ENCODE results near the gene SEMA3D.

SEMA3D gene

GRCh38 chr7:85119934-85120333, 66.9 kb downstream of the SEMA3D start:
- no peak for DNase-seq

GRCh38 chr7:85115862-85116261, 71.0 kb downstream of the SEMA3D start:
- no peak for DNase-seq

GRCh38 chr7:85115006-85115405, 71.8 kb downstream of the SEMA3D start:
- DNase-seq: no peak

GRCh38 chr7:85114342-85114741, 72.5 kb downstream of the SEMA3D start:
- DNase-seq: no peak

- DNase-seq: no peak
Measured at GRCh38 chr7:85111761-85112160, 75.1 kb downstream of the SEMA3D start.

GRCh38 chr7:85106719-85107118, 80.1 kb downstream of the SEMA3D start:
- no peak for DNase-seq

GRCh38 chr7:85104432-85105205, 82.2 kb downstream of the SEMA3D start:
- no peak for DNase-seq

- no peak for DNase-seq
Measured at GRCh38 chr7:85103962-85104361, 82.9 kb downstream of the SEMA3D start.

GRCh38 chr7:85103357-85103756, 83.5 kb downstream of the SEMA3D start:
- DNase-seq: no peak

- no peak for DNase-seq
Measured at GRCh38 chr7:85102813-85103350, 84.0 kb downstream of the SEMA3D start.

- no peak for DNase-seq
Measured at GRCh38 chr7:85101347-85101746, 85.5 kb downstream of the SEMA3D start.

GRCh38 chr7:85097844-85098243, 89.0 kb downstream of the SEMA3D start:
- no peak for DNase-seq

- no peak for DNase-seq
Measured at GRCh38 chr7:85095806-85096205, 91.0 kb downstream of the SEMA3D start.

- DNase-seq: no peak
Measured at GRCh38 chr7:85095366-85095765, 91.5 kb downstream of the SEMA3D start.

- DNase-seq: no peak
Measured at GRCh38 chr7:85094046-85094725, 92.7 kb downstream of the SEMA3D start.

- DNase-seq: no peak
Measured at GRCh38 chr7:85091565-85091928, 95.3 kb downstream of the SEMA3D start.

GRCh38 chr7:85090919-85091564, 95.8 kb downstream of the SEMA3D start:
- DNase-seq: no peak

GRCh38 chr7:85090143-85090542, 96.7 kb downstream of the SEMA3D start:
- DNase-seq: no peak

GRCh38 chr7:85081846-85082245, 105.0 kb downstream of the SEMA3D start:
- DNase-seq: no peak

GRCh38 chr7:85081392-85081791, 105.5 kb downstream of the SEMA3D start:
- no peak for DNase-seq

GRCh38 chr7:85079434-85079833, 107.4 kb downstream of the SEMA3D start:
- DNase-seq: no peak

- no peak for DNase-seq
Measured at GRCh38 chr7:85078181-85078580, 108.7 kb downstream of the SEMA3D start.

- DNase-seq: no peak
Measured at GRCh38 chr7:85075864-85076263, 111.0 kb downstream of the SEMA3D start.

GRCh38 chr7:85074992-85075391, 111.9 kb downstream of the SEMA3D start:
- no peak for DNase-seq

All from activated CD4-positive, alpha-beta T cell treated with anti-CD3 and anti-CD28 coated beads, Interleukin-2, amount 50 U/mL, for 1 hour (primary cell).